Activated T-cell treated with anti-CD3 and anti-CD28 coated beads, Interleukin-2, amount 50 U/mL, for 24 hours (primary cell): Measurements from ENCODE around the gene KPNA3.

ENCODE experiments used
- DNase-seq: peaks from one replicate; pipeline ENCODE4 v3.0.0-alpha.2; 2020
- H3K27ac Mint-ChIP-seq: 2 replicates; pipeline ENCODE4 v1.8.0; 2020; ENCODE audit warnings: mild to moderate bottlenecking, mixed read lengths
- H3K27me3 Mint-ChIP-seq: 2 replicates; pipeline ENCODE4 v1.8.0; 2020; ENCODE audit warnings: mixed read lengths
- H3K36me3 Mint-ChIP-seq: 2 replicates; pipeline ENCODE4 v1.8.0; 2020; ENCODE audit warnings: low read depth, mixed read lengths
- H3K4me1 Mint-ChIP-seq: 2 replicates; pipeline ENCODE4 v1.8.0; 2020; ENCODE audit warnings: low read depth, mixed read lengths
- H3K4me3 Mint-ChIP-seq: 2 replicates; pipeline ENCODE4 v1.8.0; 2020; ENCODE audit warnings: mild to moderate bottlenecking, moderate library complexity, mixed read lengths
- H3K9me3 Mint-ChIP-seq: 2 replicates; pipeline ENCODE4 v1.8.0; 2020; ENCODE audit warnings: mixed read lengths

The KPNA3 gene

GRCh38 chr13:49690995-49691784, 101.3 kb downstream of the KPNA3 start, which contains the start of gene EBPL:
Gene EBPL (minus strand): TSS chr13:49691486. CDS start chr13:49691424, 62 bp downstream.
- peak within 1 kb of the TSS; percentile 90 for H3K4me3 Mint-ChIP-seq
- H3K9me3 Mint-ChIP-seq, result no peaks in the 10 kb centered on the region
- DNase-seq, result peak; percentile 95
- H3K36me3 Mint-ChIP-seq, result peaks cover 34% of the 10 kb centered on the region
- peaks cover 47% of the 10 kb centered on the region for H3K4me1 Mint-ChIP-seq
- H3K27me3 Mint-ChIP-seq, result no peaks in the 10 kb centered on the region
- H3K27ac Mint-ChIP-seq, result peak within 1 kb of the TSS; percentile 88

DNA sequence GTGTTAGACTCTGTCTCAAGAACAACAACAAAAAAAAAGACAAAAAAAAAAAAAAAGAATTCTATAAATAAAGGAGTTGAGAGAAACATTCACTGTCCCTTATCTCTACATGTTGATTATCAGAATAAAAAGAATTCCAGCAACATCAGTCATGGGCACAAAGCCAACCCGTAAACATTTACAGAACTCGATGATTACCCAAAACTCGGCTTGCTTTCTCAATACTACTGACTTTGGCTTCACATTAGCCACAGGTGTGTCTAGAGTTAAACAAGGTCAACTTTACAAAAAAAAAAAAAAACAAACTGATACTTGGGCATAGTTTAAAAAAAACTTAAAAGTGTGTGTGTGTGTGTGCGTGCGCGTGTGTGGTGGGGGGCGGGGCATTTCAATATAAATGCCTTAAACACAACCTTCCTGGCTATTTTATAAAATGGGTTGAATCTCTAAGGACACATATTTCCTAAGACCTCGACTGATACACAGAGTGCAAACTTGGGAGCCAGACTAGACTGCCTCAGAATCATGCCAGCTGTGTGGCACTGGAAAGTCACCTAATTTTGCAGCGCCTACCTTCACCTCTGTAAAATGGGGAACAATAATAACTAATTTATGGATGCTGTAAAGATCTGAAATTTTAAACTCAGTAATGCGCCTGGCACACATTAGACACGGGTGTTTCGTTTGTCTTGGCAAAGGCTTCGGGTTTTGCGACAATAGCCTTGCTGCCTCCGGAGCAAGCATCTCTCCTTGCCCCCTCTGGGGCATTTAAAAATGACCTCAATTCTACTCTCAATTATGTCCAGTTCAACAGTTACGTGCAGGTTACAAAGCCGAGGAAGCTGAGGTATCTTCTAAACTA, 102.1 kb downstream of the KPNA3 start:
- peaks cover 43% of the 10 kb centered on the region for H3K36me3 Mint-ChIP-seq
- H3K27me3 Mint-ChIP-seq, result no peaks in the 10 kb centered on the region
- peak; percentile 38 for DNase-seq
- peaks cover 47% of the 10 kb centered on the region for H3K4me1 Mint-ChIP-seq
- peak overlapping the region; percentile 86 for H3K27ac Mint-ChIP-seq
- H3K9me3 Mint-ChIP-seq, result no peaks in the 10 kb centered on the region
- peak overlapping the region; percentile 90 for H3K4me3 Mint-ChIP-seq

DNA sequence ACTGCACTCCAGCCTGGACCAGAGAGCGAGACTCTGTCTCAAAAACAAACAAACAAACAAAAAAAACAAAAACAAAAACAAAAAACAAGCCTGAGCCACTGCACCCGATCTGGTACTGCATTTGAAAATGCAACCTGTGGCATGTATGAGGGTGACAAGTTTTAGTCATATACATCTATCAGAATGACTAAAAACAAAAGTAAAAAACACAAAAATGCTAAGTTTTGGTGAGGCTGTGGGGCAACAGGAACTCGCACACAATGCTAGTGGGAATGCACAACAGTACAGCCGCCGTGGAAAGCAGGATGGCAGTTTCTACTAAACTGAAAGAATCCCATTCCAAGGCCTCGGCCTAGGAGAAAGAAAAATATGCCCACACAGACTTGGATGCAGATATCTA, 109.0 kb downstream of the KPNA3 start:
- H3K4me3 Mint-ChIP-seq, result no peak overlapping the region
- peaks cover 61% of the 10 kb centered on the region for H3K36me3 Mint-ChIP-seq
- DNase-seq, result no peak
- no peaks in the 10 kb centered on the region for H3K9me3 Mint-ChIP-seq
- peaks cover 44% of the 10 kb centered on the region for H3K4me1 Mint-ChIP-seq
- no peaks in the 10 kb centered on the region for H3K27me3 Mint-ChIP-seq
- H3K27ac Mint-ChIP-seq, result peak overlapping the region; percentile 47

DNA sequence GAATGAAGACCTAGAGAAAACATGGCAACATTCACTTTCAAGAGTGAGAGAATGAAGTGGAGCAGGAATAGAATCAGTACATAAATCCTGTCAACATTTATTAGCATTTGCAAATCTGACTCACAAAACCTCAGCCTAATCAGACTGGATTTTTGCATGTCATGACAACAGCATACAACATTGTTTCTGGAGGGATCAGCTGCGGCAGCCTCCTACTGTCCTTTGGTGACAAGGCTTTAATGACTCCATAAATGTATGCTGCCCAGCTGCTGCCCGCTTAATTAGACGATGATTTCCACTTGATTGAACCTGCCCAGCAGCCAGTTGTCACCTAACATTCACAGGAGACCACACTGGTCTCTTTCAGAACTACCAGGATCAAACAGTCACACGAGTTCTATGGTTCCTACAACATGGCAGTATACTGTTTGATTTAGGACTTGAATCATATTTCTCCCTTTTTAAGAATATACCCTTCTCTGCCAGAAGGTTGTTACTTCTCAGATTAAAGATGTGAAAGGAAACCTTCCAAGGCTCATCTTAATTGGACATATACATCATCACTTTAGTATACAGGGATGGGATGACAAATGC, 110.5 kb downstream of the KPNA3 start:
- H3K4me1 Mint-ChIP-seq, result peaks cover 33% of the 10 kb centered on the region
- no peaks in the 10 kb centered on the region for H3K27me3 Mint-ChIP-seq
- H3K9me3 Mint-ChIP-seq, result no peaks in the 10 kb centered on the region
- H3K4me3 Mint-ChIP-seq, result no peak overlapping the region
- no peak overlapping the region for H3K27ac Mint-ChIP-seq
- peaks cover 60% of the 10 kb centered on the region for H3K36me3 Mint-ChIP-seq
- no peak for DNase-seq

DNA sequence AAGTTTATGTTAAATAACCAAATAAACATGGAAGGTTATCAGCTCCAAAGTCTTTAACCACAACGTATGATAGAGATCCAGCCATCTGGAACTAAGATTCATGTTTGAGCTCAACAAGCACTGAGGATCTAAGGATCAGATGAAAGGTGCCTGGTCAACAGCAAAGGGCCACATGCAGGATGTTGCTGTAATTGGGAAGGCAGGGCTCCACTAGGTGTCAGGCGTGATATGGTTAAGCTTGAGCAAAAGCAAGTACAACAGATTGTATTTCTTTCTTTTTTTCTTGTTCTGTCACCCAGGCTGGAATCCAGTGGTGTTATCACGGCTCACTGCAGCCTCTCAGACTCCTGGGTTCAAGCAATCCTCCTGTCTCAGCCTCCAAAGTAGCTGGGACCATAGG, 113.2 kb downstream of the KPNA3 start:
- Mint-ChIP-seq H3K36me3 (peaks cover 60% of the 10 kb centered on the region), H3K27me3 (no peaks in the 10 kb centered on the region), H3K4me3 (no peak overlapping the region), H3K9me3 (no peaks in the 10 kb centered on the region), H3K4me1 (peaks cover 27% of the 10 kb centered on the region), H3K27ac (no peak overlapping the region)
- DNase-seq, result no peak

DNA sequence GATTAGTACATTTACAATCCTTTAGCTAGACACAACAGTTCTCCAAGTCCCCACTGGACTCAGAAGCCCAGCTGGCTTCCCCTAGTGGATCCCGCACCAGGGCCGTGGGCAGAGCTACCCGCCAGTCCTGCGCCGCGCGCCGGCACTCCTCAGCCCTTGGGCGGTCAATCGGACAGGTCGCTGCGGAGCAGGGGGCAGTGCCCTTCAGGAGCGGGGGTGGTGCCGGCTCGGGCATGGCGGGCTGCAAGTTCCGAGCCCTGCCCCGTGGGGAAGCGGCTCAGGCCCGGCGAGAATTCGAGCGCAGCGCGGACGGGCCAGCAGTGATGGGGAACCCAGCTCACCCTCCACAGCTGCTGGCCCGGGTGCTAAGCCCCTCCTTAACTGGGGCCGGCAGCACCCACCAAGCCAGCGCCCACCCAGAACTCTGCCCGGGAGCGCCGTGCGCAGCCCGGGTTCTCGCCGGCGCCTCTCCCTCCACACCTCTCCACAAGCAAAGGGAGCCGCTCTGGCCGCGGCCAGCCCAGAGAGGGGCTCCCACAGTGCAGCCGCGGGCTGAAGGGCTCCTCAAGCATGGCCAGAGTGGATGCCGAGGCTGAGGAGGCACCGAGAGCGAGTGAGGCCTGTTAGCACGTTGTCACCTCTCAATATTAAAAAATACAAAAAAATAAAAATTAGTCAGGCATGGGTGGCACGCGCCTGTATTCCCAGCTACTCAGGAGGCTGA, 114.1 kb downstream of the KPNA3 start:
- Mint-ChIP-seq H3K36me3 (peaks cover 53% of the 10 kb centered on the region), H3K9me3 (no peaks in the 10 kb centered on the region), H3K4me3 (no peak overlapping the region), H3K4me1 (peaks cover 19% of the 10 kb centered on the region), H3K27me3 (no peaks in the 10 kb centered on the region), H3K27ac (no peak overlapping the region)
- DNase-seq, result no peak

- no peak overlapping the region for H3K27ac Mint-ChIP-seq
Measured at GRCh38 chr13:49676581-49677298, 115.7 kb downstream of the KPNA3 start.

GRCh38 chr13:49670828-49671227, 121.7 kb downstream of the KPNA3 start:
- Mint-ChIP-seq H3K27ac (no peak overlapping the region), H3K27me3 (no peaks in the 10 kb centered on the region), H3K4me3 (no peak overlapping the region), H3K4me1 (peaks cover 4% of the 10 kb centered on the region), H3K9me3 (no peaks in the 10 kb centered on the region), H3K36me3 (peaks cover 43% of the 10 kb centered on the region)
- DNase-seq, result no peak

More at GRCh38 chr13:49676581-49677298, 115.7 kb downstream of the KPNA3 start:
- Mint-ChIP-seq H3K36me3 (peaks cover 47% of the 10 kb centered on the region), H3K9me3 (no peaks in the 10 kb centered on the region), H3K4me1 (peaks cover 10% of the 10 kb centered on the region), H3K4me3 (no peak overlapping the region), H3K27me3 (no peaks in the 10 kb centered on the region)
- DNase-seq, result no peak

DNA sequence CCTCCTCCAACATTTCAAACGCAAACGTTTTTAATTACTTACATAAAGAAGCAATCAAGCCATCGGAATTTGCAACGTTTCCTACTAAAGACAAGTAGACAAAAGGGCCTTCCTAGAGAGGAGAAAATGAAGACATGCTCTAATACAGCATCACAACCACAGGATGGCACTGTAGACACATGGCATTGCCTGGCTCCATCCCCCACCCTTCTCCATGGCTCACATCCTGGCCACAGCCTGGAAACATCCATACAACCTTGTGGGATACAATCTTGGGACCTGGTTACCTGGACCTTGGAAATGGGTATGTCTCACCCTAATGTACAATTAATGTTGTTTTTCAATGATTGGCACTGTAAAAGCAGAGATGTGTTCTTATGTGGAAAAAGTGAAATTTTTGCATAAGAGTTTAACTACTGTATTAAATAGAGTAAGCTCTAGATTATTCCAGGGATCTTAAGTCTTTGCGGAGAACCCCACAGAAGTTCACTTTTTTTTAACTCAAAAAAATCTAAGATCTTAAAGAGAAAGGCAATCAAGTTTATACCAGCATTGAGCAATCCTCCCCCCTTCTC, 122.7 kb downstream of the KPNA3 start:
- DNase-seq, result no peak
- H3K4me3 Mint-ChIP-seq, result no peak overlapping the region
- H3K9me3 Mint-ChIP-seq, result no peaks in the 10 kb centered on the region
- H3K36me3 Mint-ChIP-seq, result peaks cover 41% of the 10 kb centered on the region
- no peaks in the 10 kb centered on the region for H3K27me3 Mint-ChIP-seq
- H3K4me1 Mint-ChIP-seq, result peaks cover 3% of the 10 kb centered on the region
- no peak overlapping the region for H3K27ac Mint-ChIP-seq

DNA sequence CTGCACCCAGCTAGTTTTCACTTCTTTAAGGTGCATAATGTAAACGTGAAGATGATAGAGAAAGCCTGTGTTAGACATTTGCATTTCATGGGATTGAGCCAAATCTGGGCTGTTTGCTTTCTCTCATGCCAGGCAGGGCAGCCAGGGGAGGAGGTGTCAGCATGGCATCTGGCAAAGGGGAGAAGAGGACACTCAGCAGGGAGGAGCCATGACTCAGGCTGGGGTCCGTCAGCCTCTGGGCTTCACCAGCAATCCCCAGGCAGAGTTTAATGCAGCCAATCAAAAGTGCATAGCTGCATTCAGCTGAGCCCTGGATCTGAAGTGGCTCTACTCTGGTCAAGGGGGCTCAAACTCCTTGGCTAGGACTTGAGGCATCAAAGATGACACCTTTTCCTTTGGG, 124.7 kb downstream of the KPNA3 start:
- Mint-ChIP-seq H3K27ac (no peak overlapping the region), H3K27me3 (no peaks in the 10 kb centered on the region), H3K36me3 (peaks cover 47% of the 10 kb centered on the region), H3K4me3 (no peak overlapping the region), H3K9me3 (no peaks in the 10 kb centered on the region), H3K4me1 (peaks cover under 1% of the 10 kb centered on the region)
- no peak for DNase-seq

DNA sequence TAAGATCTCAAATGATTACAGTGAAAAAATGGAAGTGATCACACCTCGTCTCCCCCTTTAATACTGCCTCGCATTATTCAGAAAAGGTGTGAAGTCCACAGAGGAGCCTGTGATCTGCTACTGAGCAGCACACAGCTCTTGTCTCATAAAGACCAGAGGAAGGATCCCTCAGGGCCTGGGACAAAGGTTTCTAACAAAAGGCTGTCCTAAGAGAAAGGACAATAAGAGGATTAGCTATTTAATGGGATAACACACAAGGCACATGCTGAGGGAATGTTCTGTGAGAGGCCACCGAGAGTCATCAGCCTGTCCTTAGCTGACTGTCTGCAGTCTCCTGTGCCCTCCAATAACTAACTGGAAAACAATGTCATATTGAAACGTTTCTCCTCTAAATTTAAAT, 127.9 kb downstream of the KPNA3 start:
- no peak overlapping the region for H3K4me3 Mint-ChIP-seq
- H3K9me3 Mint-ChIP-seq, result no peaks in the 10 kb centered on the region
- H3K27ac Mint-ChIP-seq, result no peak overlapping the region
- no peak for DNase-seq
- peaks cover 76% of the 10 kb centered on the region for H3K36me3 Mint-ChIP-seq
- no peaks in the 10 kb centered on the region for H3K27me3 Mint-ChIP-seq
- no peaks in the 10 kb centered on the region for H3K4me1 Mint-ChIP-seq

DNA sequence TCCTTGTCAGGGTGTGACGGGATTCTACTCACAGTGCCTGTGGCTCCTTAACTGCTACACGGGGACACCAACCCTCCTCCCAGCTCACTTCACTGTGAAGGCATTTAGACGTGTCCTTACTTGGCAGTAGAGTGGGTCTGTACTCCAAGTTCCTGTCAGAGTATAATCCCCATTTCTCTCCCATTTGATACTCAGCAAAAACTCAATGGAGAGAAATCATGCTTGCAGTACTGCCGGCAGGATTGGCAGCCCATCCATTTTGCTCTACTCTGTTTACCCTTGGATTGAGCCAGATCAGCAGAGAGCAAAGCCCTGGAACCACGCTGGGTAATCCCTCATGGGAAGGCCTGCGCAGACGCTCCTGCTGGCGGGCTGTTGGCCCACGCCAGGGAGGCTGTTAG, 135.2 kb downstream of the KPNA3 start:
- no peaks in the 10 kb centered on the region for H3K9me3 Mint-ChIP-seq
- no peaks in the 10 kb centered on the region for H3K4me1 Mint-ChIP-seq
- no peak for DNase-seq
- H3K27me3 Mint-ChIP-seq, result no peaks in the 10 kb centered on the region
- no peak overlapping the region for H3K4me3 Mint-ChIP-seq
- H3K27ac Mint-ChIP-seq, result no peak overlapping the region
- peaks cover 53% of the 10 kb centered on the region for H3K36me3 Mint-ChIP-seq

- Mint-ChIP-seq H3K4me3 (no peak overlapping the region), H3K36me3 (peaks cover 40% of the 10 kb centered on the region), H3K4me1 (no peaks in the 10 kb centered on the region), H3K27me3 (no peaks in the 10 kb centered on the region), H3K27ac (no peak overlapping the region), H3K9me3 (no peaks in the 10 kb centered on the region)
- DNase-seq, result no peak
Measured at GRCh38 chr13:49655906-49656305, 136.6 kb downstream of the KPNA3 start.
